Ectodermal cell (in vitro differentiated cells): ENCODE results near the gene KLF5.
A peak's percentile ranks its signal among the peaks of the same experiment; 100 is the strongest.

Source experiments
- H3K27ac ChIP-seq: 2 replicates; pipeline ENCODE4 v1.7.0; 2013; ENCODE audit warnings: mild to moderate bottlenecking, low read depth, low read length; ENCODE audit not compliant: insufficient read depth, poor library complexity, severe bottlenecking
- H3K27me3 ChIP-seq: 2 replicates; pipeline ENCODE4 v1.7.0; 2013; ENCODE audit warnings: mild to moderate bottlenecking, low read length; ENCODE audit not compliant: insufficient read depth, control insufficient read depth, poor library complexity, severe bottlenecking
- H3K36me3 ChIP-seq: one replicate; pipeline ENCODE4 v1.7.0; 2013; ENCODE audit warnings: low read length; ENCODE audit not compliant: control insufficient read depth, insufficient read depth
- H3K4me1 ChIP-seq: one replicate; pipeline ENCODE4 v1.7.0; 2013; ENCODE audit warnings: low read length; ENCODE audit not compliant: control insufficient read depth, insufficient read depth
- H3K4me3 ChIP-seq: 2 replicates; pipeline ENCODE4 v1.7.0; 2013; ENCODE audit warnings: low read depth, low read length, control low read depth; ENCODE audit not compliant: insufficient read depth
- H3K9me3 ChIP-seq: 2 replicates; pipeline ENCODE4 v1.7.0; 2013; ENCODE audit warnings: mild to moderate bottlenecking, low read length, moderate library complexity; ENCODE audit not compliant: control insufficient read depth
- WGBS, 2 experiments: methylation state at CpG; one replicate each; pipeline ENCODE4 v1.1.7; 2013; ENCODE audit warnings: missing lambda C conversion rate in 2 of 2; 5-methylcytosine and 5-hydroxymethylcytosine counted together

Gene KLF5

DNA sequence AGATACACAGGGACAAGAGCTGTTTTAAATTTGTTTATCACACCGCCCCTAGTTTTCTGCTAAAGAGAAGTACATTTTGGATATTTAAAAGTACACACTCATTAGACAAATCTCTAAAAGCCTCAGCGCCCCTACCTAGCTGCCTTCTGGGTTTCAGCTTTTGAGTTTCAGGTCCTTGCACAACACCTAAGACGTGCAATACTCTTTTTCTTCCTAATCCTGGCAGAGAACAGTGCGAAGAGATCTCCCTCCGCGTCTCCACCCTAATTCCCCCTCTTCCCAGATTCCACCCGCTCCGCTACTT lies 421 bp upstream of the KLF5 start:
- Histone ChIP-seq H3K9me3 (no peaks in the 10 kb centered on the region), H3K4me1 (no peaks in the 10 kb centered on the region), H3K36me3 (no peaks in the 10 kb centered on the region), H3K27ac (no peak overlapping the region), H3K27me3 (peaks cover 69% of the 10 kb centered on the region), H3K4me3 (peak overlapping the region; percentile 58)
- WGBS, 2 experiments = 2 to 6% methylated on average over 8 of the region's 8 CpGs

- Histone ChIP-seq H3K27me3 (peaks cover 72% of the 10 kb centered on the region), H3K4me1 (no peaks in the 10 kb centered on the region), H3K27ac (no peak overlapping the region), H3K4me3 (peak overlapping the region; percentile 58), H3K36me3 (no peaks in the 10 kb centered on the region), H3K9me3 (no peaks in the 10 kb centered on the region)
- WGBS, 2 experiments = 0 to 1% methylated on average over 67 to 68 of the region's 68 CpGs
Measured at GRCh38 chr13:73059460-73060250, 850 bp downstream of the KLF5 start.

DNA sequence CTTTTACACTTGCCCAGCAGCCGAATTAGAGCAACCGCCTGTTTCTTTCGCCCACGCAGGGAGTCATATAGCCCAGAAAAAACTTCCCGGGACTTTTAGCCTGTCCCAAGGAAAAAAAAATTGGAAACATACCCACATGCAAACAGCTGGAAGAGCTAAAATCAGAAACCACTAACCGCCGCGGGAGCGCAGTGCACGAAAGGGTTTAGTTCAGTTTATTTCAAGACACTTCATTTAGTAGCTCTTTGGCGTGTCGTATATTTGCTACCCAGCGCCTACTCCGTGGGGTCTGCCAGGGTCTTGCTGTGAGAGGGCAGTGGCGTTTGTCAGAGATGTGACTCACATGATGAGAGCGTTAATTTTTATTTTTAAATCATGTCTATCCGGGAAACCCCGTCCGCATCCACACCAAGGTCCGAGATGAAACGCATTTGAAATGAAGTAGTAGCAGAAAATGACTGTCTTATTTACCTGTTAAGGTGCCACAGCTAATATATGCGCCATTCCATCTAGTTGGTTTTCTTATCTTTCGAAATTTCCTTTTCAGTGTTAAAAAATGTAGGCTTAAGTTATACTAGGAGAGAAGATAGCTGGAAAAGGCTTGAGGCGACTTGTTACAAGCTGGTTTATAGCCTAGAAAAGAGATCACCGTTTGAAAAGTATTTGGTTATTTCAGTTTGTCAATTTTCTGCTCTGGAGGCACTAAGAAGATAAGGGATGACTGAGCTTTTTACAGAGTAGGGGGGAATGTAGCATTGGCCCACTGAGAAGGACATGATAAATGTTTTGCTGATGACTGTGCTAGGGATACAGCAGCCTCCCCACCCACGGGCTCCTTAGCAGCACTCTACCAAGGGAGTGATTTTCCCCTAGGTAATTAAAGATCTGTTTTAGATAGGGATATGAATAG lies 1.7 kb downstream of the KLF5 start:
- no peak overlapping the region for H3K27ac ChIP-seq
- H3K36me3 ChIP-seq = no peaks in the 10 kb centered on the region
- H3K4me3 ChIP-seq = peak overlapping the region; percentile 58
- H3K9me3 ChIP-seq = no peaks in the 10 kb centered on the region
- no peaks in the 10 kb centered on the region for H3K4me1 ChIP-seq
- 15 to 16% methylated on average over 25 of the region's 26 CpGs for WGBS, 2 experiments
- peaks cover 72% of the 10 kb centered on the region for H3K27me3 ChIP-seq

GRCh38 chr13:73061473-73061872 lies 2.7 kb downstream of the KLF5 start:
- 97 to 100% methylated on average over 6 of the region's 6 CpGs for WGBS, 2 experiments
- Histone ChIP-seq H3K36me3 (no peaks in the 10 kb centered on the region), H3K27ac (no peak overlapping the region), H3K4me1 (no peaks in the 10 kb centered on the region), H3K9me3 (no peaks in the 10 kb centered on the region), H3K27me3 (peaks cover 65% of the 10 kb centered on the region), H3K4me3 (no peak overlapping the region)

GRCh38 chr13:73061876-73062275 lies 3.1 kb downstream of the KLF5 start:
- no peak overlapping the region for H3K4me3 ChIP-seq
- no peaks in the 10 kb centered on the region for H3K36me3 ChIP-seq
- H3K27me3 ChIP-seq = peaks cover 61% of the 10 kb centered on the region
- no peaks in the 10 kb centered on the region for H3K4me1 ChIP-seq
- no peak overlapping the region for H3K27ac ChIP-seq
- no peaks in the 10 kb centered on the region for H3K9me3 ChIP-seq
- WGBS, 2 experiments = 73 to 84% methylated on average over 9 of the region's 9 CpGs

DNA sequence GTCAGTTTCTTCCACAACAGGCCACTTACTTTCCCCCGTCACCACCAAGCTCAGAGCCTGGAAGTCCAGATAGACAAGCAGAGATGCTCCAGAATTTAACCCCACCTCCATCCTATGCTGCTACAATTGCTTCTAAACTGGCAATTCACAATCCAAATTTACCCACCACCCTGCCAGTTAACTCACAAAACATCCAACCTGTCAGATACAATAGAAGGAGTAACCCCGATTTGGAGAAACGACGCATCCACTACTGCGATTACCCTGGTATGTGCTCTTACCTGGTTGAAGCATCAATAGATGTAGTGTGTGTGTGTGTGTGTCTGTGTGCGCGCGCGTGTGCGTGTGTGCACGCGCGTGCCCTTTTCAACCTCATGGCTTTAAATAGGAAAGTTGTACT lies 3.7 kb downstream of the KLF5 start:
- Histone ChIP-seq H3K4me3 (no peak overlapping the region), H3K36me3 (no peaks in the 10 kb centered on the region), H3K9me3 (no peaks in the 10 kb centered on the region), H3K27ac (no peak overlapping the region), H3K27me3 (peaks cover 55% of the 10 kb centered on the region), H3K4me1 (no peaks in the 10 kb centered on the region)
- WGBS, 2 experiments = 78 to 92% methylated on average over 4 to 13 of the region's 13 CpGs

DNA sequence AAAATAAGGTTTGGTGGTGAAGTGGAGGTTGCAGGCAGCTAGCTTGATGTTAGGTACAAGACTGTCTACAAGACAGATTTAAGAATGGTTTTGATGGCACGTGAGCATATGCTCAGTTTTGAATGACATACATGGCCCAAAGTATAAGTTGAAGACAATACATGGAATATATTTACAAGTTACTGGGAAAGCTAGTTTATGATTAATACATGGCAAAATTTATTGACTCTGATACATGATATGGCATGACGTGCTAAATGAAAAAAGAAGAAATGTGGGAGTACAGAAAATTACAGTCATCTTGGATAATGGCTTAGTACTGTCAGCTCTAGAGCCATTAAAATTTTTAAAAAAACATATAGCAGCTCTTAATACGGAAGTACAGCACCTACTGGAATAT lies 4.4 kb downstream of the KLF5 start:
- WGBS, 2 experiments = 78 to 87% methylated on average over 2 to 3 of the region's 3 CpGs
- Histone ChIP-seq H3K9me3 (no peaks in the 10 kb centered on the region), H3K4me3 (no peak overlapping the region), H3K36me3 (no peaks in the 10 kb centered on the region), H3K27me3 (peaks cover 48% of the 10 kb centered on the region), H3K4me1 (no peaks in the 10 kb centered on the region), H3K27ac (no peak overlapping the region)

GRCh38 chr13:73065036-73065435 lies 6.2 kb downstream of the KLF5 start:
- WGBS, 2 experiments = 83 to 85% methylated on average over 2 of the region's 2 CpGs
- no peaks in the 10 kb centered on the region for H3K36me3 ChIP-seq

DNA sequence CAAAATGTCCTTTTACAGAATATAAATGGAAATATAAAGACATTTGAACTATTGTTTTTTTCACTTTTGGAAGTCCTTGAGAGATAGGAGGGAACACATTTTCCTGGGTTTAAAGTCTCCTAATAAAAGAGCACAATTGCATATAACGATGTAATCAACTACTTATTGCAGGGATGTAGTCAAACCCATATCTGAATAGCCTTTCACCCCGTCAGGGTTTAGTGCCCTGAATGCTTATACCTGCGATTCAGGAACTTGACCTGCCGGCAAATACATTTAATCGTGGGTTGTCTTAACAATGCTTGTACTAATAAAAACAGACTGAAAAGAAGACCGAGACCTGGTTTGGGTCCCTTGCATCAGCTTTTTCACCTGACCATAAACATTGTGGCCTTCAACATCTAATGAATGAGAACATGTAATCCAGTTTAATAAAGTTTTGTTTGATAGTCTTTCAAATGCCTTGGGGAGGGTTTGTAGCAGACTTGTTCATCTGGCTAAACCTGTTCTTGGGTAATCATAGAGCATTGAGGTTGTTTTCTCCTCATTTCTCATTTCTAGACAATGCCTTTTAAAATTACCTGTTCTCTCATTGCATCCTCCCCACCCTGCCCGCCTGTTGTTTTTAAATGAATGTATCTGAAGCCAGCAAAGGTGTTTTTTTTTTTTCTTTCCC lies 7.0 kb downstream of the KLF5 start:
- Histone ChIP-seq H3K36me3 (no peaks in the 10 kb centered on the region), H3K4me3 (no peak overlapping the region), H3K27ac (no peak overlapping the region), H3K4me1 (no peaks in the 10 kb centered on the region), H3K27me3 (peaks cover 22% of the 10 kb centered on the region), H3K9me3 (no peaks in the 10 kb centered on the region)
- 92 to 96% methylated on average over 6 to 7 of the region's 7 CpGs for WGBS, 2 experiments

More at GRCh38 chr13:73065036-73065435, 6.2 kb downstream of the KLF5 start:
- no peaks in the 10 kb centered on the region for H3K4me1 ChIP-seq
- no peak overlapping the region for H3K4me3 ChIP-seq
- no peak overlapping the region for H3K27ac ChIP-seq
- peaks cover 30% of the 10 kb centered on the region for H3K27me3 ChIP-seq
- no peaks in the 10 kb centered on the region for H3K9me3 ChIP-seq
